Heart left ventricle (tissue), 16 donors: ENCODE measurements around the gene EEF2K. TPM values are rescaled to one million over a fixed set of nuclear protein-coding genes. Genes with fewer than 3 reads are reported as not detected.
A peak's percentile ranks its signal among the peaks of the same experiment; 100 is the strongest.
"Not testable (repeated sequence)": the region's sequence is repeated elsewhere in the genome, so short reads cannot be mapped to it uniquely, and the experiment has no call there.

Experiments
- ATAC-seq, 4 donors: fragments of 200-7000 bp; cut with Tn5 transposase; one replicate each; pipeline ENCODE4 v1.9.1; 2020 to 2022; ENCODE audit warnings: moderate library complexity in 4 of 4, mild to moderate bottlenecking in 3 of 4, moderate number of reproducible peaks in 1 of 4
- DNase-seq, 5 donors: peaks; one replicate each; pipeline ENCODE4 v3.0.0-alpha.2; 2020
- H3K27ac ChIP-seq, 12 donors: fragments of 200-600 bp; sonication (generic) in 4 of 12; one replicate each; pipeline versions ENCODE4 v1.5.0 to v1.8.0; 2016 to 2022; ENCODE audit warnings: mild to moderate bottlenecking in 2 of 12
- H3K27me3 ChIP-seq, 9 donors: fragments of 200-600 bp; sonication (generic) in 2 of 9; one replicate each; pipeline versions ENCODE4 v1.5.1 to v1.8.0; 2016 to 2022; ENCODE audit warnings: mild to moderate bottlenecking in 3 of 9
- H3K36me3 ChIP-seq, 9 donors: fragments of 200-600 bp; sonication (generic) in 2 of 9; one replicate each; pipeline versions ENCODE4 v1.5.0 to v1.8.0; 2018 to 2022; ENCODE audit warnings: mild to moderate bottlenecking in 2 of 9
- H3K4me1 ChIP-seq, 12 donors: fragments of 200-600 bp; sonication (generic) in 4 of 12; one replicate each; pipeline versions ENCODE4 v1.5.0 to v1.8.0; 2016 to 2022; ENCODE audit warnings: mild to moderate bottlenecking in 3 of 12
- H3K4me3 ChIP-seq, 12 donors: fragments of 200-600 bp; sonication (generic) in 4 of 12; one replicate each; pipeline versions ENCODE4 v1.5.0 to v1.8.0; 2017 to 2022; ENCODE audit warnings: mild to moderate bottlenecking in 9 of 12, moderate library complexity in 4 of 12
- H3K9me3 ChIP-seq, 12 donors: fragments of 200-600 bp; sonication (generic) in 4 of 12; one replicate each; pipeline versions ENCODE4 v1.5.0 to v1.8.0; 2016 to 2022; ENCODE audit warnings: mild to moderate bottlenecking in 1 of 12
- POLR2A ChIP-seq, 2 donors: fragments of 450-650 bp; IDR thresholded peaks; one replicate each; pipeline ENCODE4 v1.6.1; 2017; ENCODE audit warnings: antibody characterized with exemption in 2 of 2, mild to moderate bottlenecking in 2 of 2, moderate library complexity in 2 of 2
- WGBS, 4 donors: extraction: QIAGEN DNeasy Blood & Tissue Kit in 2 of 4; methylation state at CpG; one replicate each; pipeline versions ENCODE4 v1.1.5 to v1.1.7; 2013 to 2018; 5-methylcytosine and 5-hydroxymethylcytosine counted together
- intact Hi-C, 10 donors: fragments of 100-400 bp; cut with DNase I; formaldehyde crosslinking; loops; one replicate each; pipeline versions ENCODE4 v1.11.1 to v1.14.2; 2022
- polyA plus RNA-seq, 2 donors: library from polyadenylated mRNA; stranded (reverse); fragments of 200-250 nt; gene quantifications; one replicate each; pipeline ENCODE4 v1.2.3, GENCODE V29; 2013
- total RNA-seq, 9 donors: library from RNA; depleted of rRNA in 2 of 9; stranded (reverse); fragments of >200 nt in 2 of 9; fragmentation: NEBNext Ultra II Directional in 3 of 9; extraction: Animal tissue kit (Norgen Biotek cat#: 25700) in 3 of 9; gene quantifications; one replicate each; pipeline versions ENCODE4 v1.1.0 to v1.2.4, GENCODE V29; 2016 to 2023
- TF ChIP-seq, protein P1 (sequence below), 12 donors: fragments of 200-600 bp; sonication (generic) in 4 of 12; IDR thresholded peaks; one replicate each; pipeline versions ENCODE4 v1.5.0 to v1.8.0; 2018 to 2022; ENCODE audit warnings: antibody characterized with exemption in 12 of 12, mild to moderate bottlenecking in 5 of 12
- donor health status: ischemic (EF 13 %, LVEDD 7.1; RV severe dilation, severe dysfunction).
- donor health status: healthy with polysubstance abuse.
- donor health status: DM: no; HTN: yes; CAD: no.
- donor health status: DM: no; HTN: no; CAD: no.
- donor health status: ischemic (EF 25% LVEDD 6.9; RV normal size, moderate dysfunction).
- donor health status: ischemic (EF 25% LVEDD 5.7; RV mildly dilated, moderate dysfunction).
- donor health status: healthy.
- donor health status: DM: yes; HTN: yes; CAD: no.
- donor health status: ischemic (EF 35%, LVEDD 5.7; RV mildly dilated, moderate dysfunction).
- donor health status: nonischemic (EF 11% LVEDD 7.7; RV severe dilation, severe dysfunction).
- donor health status: DM: yes; HTN: yes; CAD: no.
- donor health status: PGD.
- donor health status: ischemic (EF 29% LVEDD 5.4; RV normal size, mild dysfunction).
- donor health status: nonischemic (EF 23%, LVEDD 6.1; RV moderate dilation, normal function).

The EEF2K gene
- total and polyA plus RNA-seq, 11 donors: 8.3 to 33.6 (median 24.6) TPM

DNA sequence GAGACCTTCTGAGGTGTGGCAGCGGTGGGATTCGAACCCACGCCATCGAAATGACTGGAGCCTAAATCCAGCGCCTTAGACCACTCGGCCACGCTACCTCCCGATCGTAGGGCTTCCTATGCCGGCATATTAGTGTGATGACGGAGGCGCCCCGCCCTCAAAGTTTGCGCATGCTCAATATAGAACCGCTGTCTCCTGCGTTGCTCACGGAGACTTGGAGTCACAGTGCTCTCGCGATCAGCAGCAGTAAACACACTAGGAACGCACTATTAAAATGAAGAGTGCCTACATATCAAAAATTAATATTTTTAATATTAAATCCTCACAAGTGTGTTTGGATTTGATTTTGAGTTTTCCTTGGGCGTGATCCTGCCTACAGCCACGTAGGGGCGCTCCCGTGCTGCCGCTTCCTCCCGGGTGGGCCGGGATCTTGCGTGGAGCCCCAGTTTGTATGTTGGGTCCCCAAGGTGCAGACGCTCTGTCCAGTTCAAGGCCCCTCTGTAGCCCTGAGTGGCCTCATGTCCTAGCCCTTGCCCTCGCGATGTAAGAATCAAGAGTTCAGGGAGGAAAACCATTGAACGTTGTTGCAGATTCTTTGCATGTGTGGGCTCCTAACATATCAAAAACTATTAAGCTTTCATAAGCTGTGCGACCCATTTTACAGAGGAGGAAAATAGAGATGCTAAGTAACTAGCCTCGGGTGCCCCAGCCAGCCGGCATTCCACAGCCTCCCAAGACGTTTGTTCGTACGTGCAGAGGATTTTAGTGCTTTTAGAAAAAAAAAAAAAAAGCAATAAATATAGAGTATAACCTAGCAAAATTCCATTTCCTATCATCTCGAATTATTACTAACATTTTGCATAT lies 10.2 kb upstream of the EEF2K start:
- Histone ChIP-seq H3K4me3 (peak overlapping the region; percentile 32 to 73 (median 58)), H3K27ac (peak overlapping the region; percentile 14 to 88 (median 81)), H3K27me3 (no peaks in the 10 kb centered on the region), H3K4me1 (peaks cover 0 to 61% (median 15%) of the 10 kb centered on the region in 12 donors), H3K9me3 (no peaks in the 10 kb centered on the region), H3K36me3 (no peaks in the 10 kb centered on the region)
- WGBS, 4 donors: 2 to 5% (median 3%) methylated on average over 39 of the region's 39 CpGs
- peak; percentile 84 to 94 (median 90) for DNase-seq
- intact Hi-C loops: loop anchor here in 8 of 10 donors (1.0 to 10.0 kb wide), 8 partner anchors 10 to 1031 kb away; partner anchors contain the start of genes POLR3E (in 7 of the 8), CDR2 (in 1 of the 8), EEF2K (in 1 of the 8) and USP31 (in 1 of the 8)
- TF ChIP-seq, protein P1, sequence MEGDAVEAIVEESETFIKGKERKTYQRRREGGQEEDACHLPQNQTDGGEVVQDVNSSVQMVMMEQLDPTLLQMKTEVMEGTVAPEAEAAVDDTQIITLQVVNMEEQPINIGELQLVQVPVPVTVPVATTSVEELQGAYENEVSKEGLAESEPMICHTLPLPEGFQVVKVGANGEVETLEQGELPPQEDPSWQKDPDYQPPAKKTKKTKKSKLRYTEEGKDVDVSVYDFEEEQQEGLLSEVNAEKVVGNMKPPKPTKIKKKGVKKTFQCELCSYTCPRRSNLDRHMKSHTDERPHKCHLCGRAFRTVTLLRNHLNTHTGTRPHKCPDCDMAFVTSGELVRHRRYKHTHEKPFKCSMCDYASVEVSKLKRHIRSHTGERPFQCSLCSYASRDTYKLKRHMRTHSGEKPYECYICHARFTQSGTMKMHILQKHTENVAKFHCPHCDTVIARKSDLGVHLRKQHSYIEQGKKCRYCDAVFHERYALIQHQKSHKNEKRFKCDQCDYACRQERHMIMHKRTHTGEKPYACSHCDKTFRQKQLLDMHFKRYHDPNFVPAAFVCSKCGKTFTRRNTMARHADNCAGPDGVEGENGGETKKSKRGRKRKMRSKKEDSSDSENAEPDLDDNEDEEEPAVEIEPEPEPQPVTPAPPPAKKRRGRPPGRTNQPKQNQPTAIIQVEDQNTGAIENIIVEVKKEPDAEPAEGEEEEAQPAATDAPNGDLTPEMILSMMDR (IDR thresholded peaks at IDR 0.05): peak; percentile 89 to 99 (median 94)
- peak in 1 of 2 donors; percentile 56 for TF ChIP-seq POLR2A (IDR thresholded peaks at IDR 0.05)
- ATAC-seq: peak; percentile 8 to 40 (median 35)

DNA sequence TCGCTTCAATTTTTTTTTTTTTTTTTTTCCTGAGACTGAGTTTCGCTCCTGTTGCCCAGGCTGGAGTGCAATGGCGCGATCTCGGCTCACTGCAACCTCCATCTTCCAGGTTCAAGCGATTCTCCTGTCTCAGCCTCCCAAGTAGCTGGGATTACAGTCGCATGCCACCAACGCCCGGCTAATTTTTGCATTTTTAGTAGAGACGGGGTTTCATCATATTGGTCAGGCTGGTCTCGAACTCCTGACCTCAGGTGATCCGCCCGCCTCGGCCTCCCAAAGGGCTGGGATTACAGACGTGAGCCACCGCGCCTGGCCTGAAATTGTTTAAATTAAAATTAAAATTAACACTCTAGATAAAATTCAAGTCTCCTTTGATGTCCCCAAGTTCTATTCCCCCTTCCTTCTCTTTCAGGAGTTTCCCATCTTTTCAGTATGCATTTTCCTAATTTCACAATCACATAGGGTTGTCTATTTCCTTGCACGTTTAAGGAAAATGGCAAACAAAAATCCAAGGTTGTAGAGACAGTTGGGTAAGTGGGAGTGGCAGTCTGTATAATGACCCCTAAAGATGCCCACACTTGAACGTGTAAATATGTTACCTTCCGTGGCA lies 9.4 kb upstream of the EEF2K start:
- H3K27ac ChIP-seq: peak overlapping the region in 2 of 12 donors; percentile 84 to 88
- not testable (repeated sequence) for DNase-seq, ATAC-seq, H3K36me3 ChIP-seq, H3K9me3 ChIP-seq, H3K27me3 ChIP-seq
- H3K4me1 ChIP-seq: peaks cover 0 to 57% (median 15%) of the 10 kb centered on the region in 12 donors
- peak overlapping the region in 8 of 12 donors; percentile 53 to 73 (median 62) for H3K4me3 ChIP-seq
- intact Hi-C loops: loop anchor here in 7 of 10 donors (1.0 to 10.0 kb wide), 7 partner anchors 10 to 1032 kb away; partner anchors contain the start of genes POLR3E (in 3 of the 7), CDR2 (in 1 of the 7), EEF2K (in 1 of the 7) and USP31 (in 1 of the 7)
- WGBS, 4 donors: 40 to 52% (median 44%) methylated on average over 20 of the region's 20 CpGs

DNA sequence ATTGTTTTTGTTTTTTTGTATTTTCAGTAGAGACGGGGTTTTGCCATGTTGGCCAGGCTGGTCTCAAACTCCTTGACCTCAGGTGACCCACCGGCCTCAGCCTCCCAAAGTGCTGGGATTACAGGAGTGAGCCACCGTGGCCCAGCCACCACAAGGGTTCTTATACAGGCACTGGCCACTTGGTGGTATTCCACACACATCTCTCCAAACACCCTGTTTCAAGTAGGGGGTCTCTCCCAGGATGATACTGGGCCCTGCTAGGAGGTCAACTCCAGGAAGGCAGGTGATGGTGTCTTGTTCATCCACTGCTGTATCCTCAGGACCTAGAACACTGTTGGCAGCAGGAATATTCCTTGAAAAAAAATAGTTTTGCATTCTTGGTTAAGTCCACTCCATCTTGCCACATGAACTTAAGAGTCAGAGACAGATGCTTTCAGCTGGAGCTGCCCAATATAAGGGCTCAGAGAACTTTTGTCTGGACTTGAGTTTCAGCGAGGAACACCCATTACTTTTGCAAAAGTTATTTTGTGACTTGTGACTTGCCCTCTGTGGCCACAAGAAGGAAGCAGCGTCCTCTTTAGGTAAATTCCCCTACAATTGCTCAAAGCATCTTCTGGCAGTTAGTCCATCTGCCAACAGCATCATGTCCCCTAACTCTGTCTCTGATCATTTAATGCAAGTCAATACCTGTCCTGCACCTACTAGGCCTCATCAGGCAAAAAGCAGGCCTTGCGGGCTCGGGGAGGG lies 7.4 kb upstream of the EEF2K start:
- no peak for TF ChIP-seq POLR2A (IDR thresholded peaks at IDR 0.05)
- TF ChIP-seq, protein P1 (IDR thresholded peaks at IDR 0.05): no peak
- no peak overlapping the region for H3K4me3 ChIP-seq
- peak overlapping the region in 9 of 12 donors; percentile 16 to 86 (median 48) for H3K27ac ChIP-seq
- H3K9me3 ChIP-seq: no peaks in the 10 kb centered on the region
- H3K4me1 ChIP-seq: peaks cover 0 to 40% (median 5%) of the 10 kb centered on the region in 12 donors
- intact Hi-C loops: loop anchor here in 4 of 10 donors (5.0 to 10.0 kb wide), 5 partner anchors 99 to 1034 kb away; partner anchors contain the start of genes CDR2 (in 1 of the 4), POLR3E (in 1 of the 4) and USP31 (in 1 of the 4)
- H3K27me3 ChIP-seq: no peaks in the 10 kb centered on the region
- DNase-seq (peak in 1 of 5 donors; percentile 3), ATAC-seq (no peak)
- 70 to 88% (median 83%) methylated on average over 7 of the region's 7 CpGs for WGBS, 4 donors
- H3K36me3 ChIP-seq: no peaks in the 10 kb centered on the region

DNA sequence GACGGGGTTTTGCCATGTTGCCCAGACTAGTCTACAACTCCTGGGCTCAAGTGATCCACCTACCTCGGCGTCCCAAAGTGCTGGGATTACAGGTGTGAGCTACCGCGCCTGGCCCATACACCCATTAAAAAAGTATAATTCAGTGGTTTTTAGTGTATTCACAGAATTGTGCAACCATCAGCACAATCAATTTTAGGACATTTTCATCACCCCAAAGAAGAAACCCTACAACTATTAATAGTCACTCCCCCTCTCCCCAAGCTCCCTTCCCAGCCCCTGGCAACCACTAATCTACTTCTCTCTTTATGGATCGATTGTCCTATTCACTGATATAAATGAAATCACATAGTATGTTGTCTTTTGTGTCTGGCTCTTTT lies 3.8 kb upstream of the EEF2K start:
- ATAC-seq (no peak), DNase-seq (no peak)
- Histone ChIP-seq H3K27me3 (no peaks in the 10 kb centered on the region), H3K9me3 (peaks cover 0 to 6% (median 0%) of the 10 kb centered on the region in 12 donors), H3K4me3 (no peak overlapping the region), H3K27ac (no peak overlapping the region), H3K4me1 (peaks cover 0 to 28% (median 5%) of the 10 kb centered on the region in 12 donors), H3K36me3 (no peaks in the 10 kb centered on the region)
- 91 to 94% (median 92%) methylated on average over 6 of the region's 6 CpGs for WGBS, 4 donors
- TF ChIP-seq POLR2A (IDR thresholded peaks at IDR 0.05): no peak
- TF ChIP-seq, protein P1 (IDR thresholded peaks at IDR 0.05): no peak
- intact Hi-C loops: loop anchor here in 1 of 10 donors (5.0 kb wide), 1 partner anchor 90 kb away; no protein-coding TSS in a partner anchor
